HEK293T (cell line): ENCODE results near the gene KCNJ10.

ENCODE experiments used
- ARNT ChIP-seq: fragments of 450-650 bp; IDR thresholded peaks from 2 replicates; pipeline ENCODE4 v1.6.1; 2017; ENCODE audit warnings: mild to moderate bottlenecking
- BHLHE40 ChIP-seq: fragments of 450-650 bp; IDR thresholded peaks from 2 replicates; pipeline ENCODE4 v1.6.1; 2016; ENCODE audit warnings: mild to moderate bottlenecking, moderate library complexity, borderline replicate concordance
- ELF4 ChIP-seq: fragments of 450-650 bp; IDR thresholded peaks from 2 replicates; pipeline ENCODE4 v1.6.1; 2017; ENCODE audit warnings: antibody characterized with exemption
- FOXA1 ChIP-seq: fragments of 450-650 bp; IDR thresholded peaks from 2 replicates; pipeline ENCODE4 v1.6.1; 2016; ENCODE audit warnings: mild to moderate bottlenecking
- FOXK2 ChIP-seq: fragments of 450-650 bp; IDR thresholded peaks from 2 replicates; pipeline ENCODE4 v1.6.1; 2016; ENCODE audit warnings: mild to moderate bottlenecking
- FOXM1 ChIP-seq: fragments of 450-650 bp; IDR thresholded peaks from 2 replicates; pipeline ENCODE4 v1.6.1; 2017; ENCODE audit warnings: mild to moderate bottlenecking, borderline replicate concordance
- HDGF ChIP-seq: fragments of 450-650 bp; IDR thresholded peaks from 2 replicates; pipeline ENCODE4 v1.6.1; 2017; ENCODE audit warnings: antibody characterized with exemption, borderline replicate concordance
- LEF1 ChIP-seq: fragments of 450-650 bp; IDR thresholded peaks from 2 replicates; pipeline ENCODE4 v1.6.1; 2017; ENCODE audit warnings: mild to moderate bottlenecking, borderline replicate concordance
- NFRKB ChIP-seq: fragments of 450-650 bp; IDR thresholded peaks from 2 replicates; pipeline ENCODE4 v1.6.1; 2016; ENCODE audit warnings: mild to moderate bottlenecking, moderate library complexity
- SP1 ChIP-seq: fragments of 450-650 bp; IDR thresholded peaks from 2 replicates; pipeline ENCODE4 v1.6.1; 2017
- SUZ12 ChIP-seq: fragments of 450-650 bp; IDR thresholded peaks from 2 replicates; pipeline ENCODE4 v1.6.1; 2016; ENCODE audit warnings: mild to moderate bottlenecking
- TARDBP ChIP-seq: fragments of 450-650 bp; IDR thresholded peaks from 2 replicates; pipeline ENCODE4 v1.6.1; 2016
- ZNF384 ChIP-seq: fragments of 450-650 bp; IDR thresholded peaks from 2 replicates; pipeline ENCODE4 v1.6.1; 2016
- TF ChIP-seq, protein P1 (sequence below): fragments of 450-650 bp; IDR thresholded peaks from 2 replicates; pipeline ENCODE4 v1.6.1; 2016

DNA sequence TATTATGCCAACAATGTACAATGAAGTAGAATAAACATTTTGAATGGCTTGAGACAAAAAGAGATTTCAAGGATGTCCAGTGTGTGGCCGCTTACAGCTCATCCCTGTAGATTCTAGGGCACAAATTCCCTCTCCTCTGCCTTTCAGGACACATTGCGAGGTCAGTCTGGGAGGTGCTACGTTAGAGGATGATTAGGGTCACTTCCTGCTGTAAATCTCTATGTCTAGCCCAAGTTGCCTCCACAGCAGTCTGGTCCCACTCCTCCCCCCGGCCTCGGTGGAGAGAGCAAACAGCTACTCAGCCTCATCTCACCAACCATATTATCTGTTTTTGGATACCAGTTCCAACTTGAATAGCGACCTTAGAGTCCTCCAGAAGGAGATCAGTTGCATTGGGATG, 17.0 kb downstream of the KCNJ10 start:
- TF ChIP-seq BHLHE40 (no peak), SUZ12 (no peak), LEF1 (no peak), SP1 (no peak), HDGF (no peak), FOXK2 (no peak), ARNT (no peak), ELF4 (no peak), NFRKB (no peak), FOXA1 (no peak), ZNF384 (no peak), TARDBP (no peak), FOXM1 (no peak)
- TF ChIP-seq, protein P1, sequence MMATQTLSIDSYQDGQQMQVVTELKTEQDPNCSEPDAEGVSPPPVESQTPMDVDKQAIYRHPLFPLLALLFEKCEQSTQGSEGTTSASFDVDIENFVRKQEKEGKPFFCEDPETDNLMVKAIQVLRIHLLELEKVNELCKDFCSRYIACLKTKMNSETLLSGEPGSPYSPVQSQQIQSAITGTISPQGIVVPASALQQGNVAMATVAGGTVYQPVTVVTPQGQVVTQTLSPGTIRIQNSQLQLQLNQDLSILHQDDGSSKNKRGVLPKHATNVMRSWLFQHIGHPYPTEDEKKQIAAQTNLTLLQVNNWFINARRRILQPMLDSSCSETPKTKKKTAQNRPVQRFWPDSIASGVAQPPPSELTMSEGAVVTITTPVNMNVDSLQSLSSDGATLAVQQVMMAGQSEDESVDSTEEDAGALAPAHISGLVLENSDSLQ = no peak
